Measurements from ENCODE around the gene RABGAP1. TPM values are rescaled to one million over a fixed set of nuclear protein-coding genes. Genes with fewer than 3 reads are reported as not detected.

The RABGAP1 gene
- total RNA-seq (2021) (64.0 and 65.8 TPM in 2 replicates), Bru-seq, nascent RNA (percentile 92 among the genes with signal in this experiment), BruChase-seq, experiment 1, labeled RNA remaining after a 2-hour chase (percentile 87 among the genes with signal in this experiment), BruChase-seq, experiment 2, labeled RNA remaining after a 6-hour chase (percentile 85 among the genes with signal in this experiment)
- long read RNA-seq, full-length matches to known transcripts: 20 of 104 reads
- long read RNA-seq, partial matches to known transcripts: 27 of 104 reads
- long read RNA-seq, other reads (novel, unspliced or antisense): 57 of 104 reads

DNA sequence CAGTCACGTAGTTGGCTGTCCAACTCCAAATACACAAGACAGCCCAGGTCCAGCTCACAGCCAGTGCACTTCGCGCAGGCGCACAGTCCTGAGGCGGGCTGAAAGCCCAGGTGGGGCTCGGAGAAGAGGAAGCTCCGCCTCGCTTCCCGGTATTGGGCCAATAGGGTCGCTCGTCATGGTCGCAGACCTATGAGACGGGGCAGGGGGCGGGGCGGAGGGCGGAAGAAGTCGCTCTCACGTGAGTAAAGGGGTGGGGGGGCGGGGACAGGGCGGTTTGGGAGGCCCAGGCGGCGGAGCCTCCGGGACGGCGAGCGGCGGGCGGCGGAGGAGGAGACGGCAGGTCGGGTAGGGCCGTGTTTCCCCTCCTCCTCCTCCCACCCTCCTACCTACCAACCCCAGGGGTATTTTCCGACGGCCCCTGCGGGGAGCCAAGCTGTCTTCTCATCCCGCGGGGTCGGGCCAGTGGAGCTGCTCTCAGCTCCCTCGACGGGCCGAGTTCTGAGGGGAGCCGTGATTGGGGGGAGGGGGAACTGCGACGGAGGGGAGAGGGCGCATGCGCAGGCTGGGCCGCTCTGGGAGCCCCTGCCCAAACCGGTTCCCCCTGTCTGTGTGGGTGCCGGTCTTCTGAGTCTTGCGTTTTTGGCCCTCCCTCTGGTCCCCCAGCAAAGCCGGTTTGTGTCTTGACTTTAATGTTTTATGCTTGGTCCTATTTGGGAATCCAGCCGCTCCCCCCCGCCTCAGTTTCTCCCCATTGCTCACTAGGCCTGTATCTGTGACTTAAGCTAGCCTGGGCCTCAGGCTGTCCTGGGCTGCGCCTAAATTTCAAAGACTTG lies at the start of gene RABGAP1:
Gene RABGAP1 (plus strand): TSS at position 272 of the 833 bp plus-strand sequence. CDS start 16,040 bp downstream, outside the sequence.
- no TSS peak for BruUV-seq (replicated peaks)
- Histone ChIP-seq H3K9me3 (ENCODE audit: low read depth, low read length, poor library complexity, severe bottlenecking) (no peaks in the 10 kb centered on the region), H3K36me3 (ENCODE audit: insufficient read depth, low read length, poor library complexity, severe bottlenecking) (peaks cover 31% of the 10 kb centered on the region), H3K4me1 (ENCODE audit: insufficient read depth, low read length, poor library complexity, severe bottlenecking) (peaks cover 13% of the 10 kb centered on the region), H3K27ac (ENCODE audit: low read depth, low read length, poor library complexity, severe bottlenecking) (peak within 1 kb of the TSS; percentile 84), H3K27me3 (replicated peaks; ENCODE audit: insufficient read depth, low read depth, low read length, poor library complexity) (no peaks in the 10 kb centered on the region), H3K4me3 (ENCODE audit: low read depth, low read length, poor library complexity, severe bottlenecking) (peak within 1 kb of the TSS; percentile 90)
- intact Hi-C loops (cut with micrococcal nuclease; ENCODE audit: unreplicated experiment): no loop called here
- TF ChIP-seq, protein P1, sequence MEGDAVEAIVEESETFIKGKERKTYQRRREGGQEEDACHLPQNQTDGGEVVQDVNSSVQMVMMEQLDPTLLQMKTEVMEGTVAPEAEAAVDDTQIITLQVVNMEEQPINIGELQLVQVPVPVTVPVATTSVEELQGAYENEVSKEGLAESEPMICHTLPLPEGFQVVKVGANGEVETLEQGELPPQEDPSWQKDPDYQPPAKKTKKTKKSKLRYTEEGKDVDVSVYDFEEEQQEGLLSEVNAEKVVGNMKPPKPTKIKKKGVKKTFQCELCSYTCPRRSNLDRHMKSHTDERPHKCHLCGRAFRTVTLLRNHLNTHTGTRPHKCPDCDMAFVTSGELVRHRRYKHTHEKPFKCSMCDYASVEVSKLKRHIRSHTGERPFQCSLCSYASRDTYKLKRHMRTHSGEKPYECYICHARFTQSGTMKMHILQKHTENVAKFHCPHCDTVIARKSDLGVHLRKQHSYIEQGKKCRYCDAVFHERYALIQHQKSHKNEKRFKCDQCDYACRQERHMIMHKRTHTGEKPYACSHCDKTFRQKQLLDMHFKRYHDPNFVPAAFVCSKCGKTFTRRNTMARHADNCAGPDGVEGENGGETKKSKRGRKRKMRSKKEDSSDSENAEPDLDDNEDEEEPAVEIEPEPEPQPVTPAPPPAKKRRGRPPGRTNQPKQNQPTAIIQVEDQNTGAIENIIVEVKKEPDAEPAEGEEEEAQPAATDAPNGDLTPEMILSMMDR (conservative IDR thresholded peaks at IDR 0.05; ENCODE audit: low read depth, low read length): no peak
- no peak for TF ChIP-seq EZH2 (IDR thresholded peaks at IDR 0.05; ENCODE audit: borderline replicate concordance, low read depth, low read length, poor library complexity, severe bottlenecking)
- peak; percentile 99 for DNase-seq (ENCODE audit: low spot score)
- POLR2A ChIA-PET (ENCODE audit: low non-redundant PET): interaction anchor here (0.6 to 1.1 kb wide), 3 partner anchors 9 to 707 kb away, joined by 3 to 5 read pairs (median 3); partner anchors contain the start of gene ZBTB26
- CTCF ChIA-PET: interaction anchor here (0.6 to 1.0 kb wide), 2 partner anchors 50 to 102 kb away, joined by 3 to 4 read pairs; no protein-coding TSS in a partner anchor

DNA sequence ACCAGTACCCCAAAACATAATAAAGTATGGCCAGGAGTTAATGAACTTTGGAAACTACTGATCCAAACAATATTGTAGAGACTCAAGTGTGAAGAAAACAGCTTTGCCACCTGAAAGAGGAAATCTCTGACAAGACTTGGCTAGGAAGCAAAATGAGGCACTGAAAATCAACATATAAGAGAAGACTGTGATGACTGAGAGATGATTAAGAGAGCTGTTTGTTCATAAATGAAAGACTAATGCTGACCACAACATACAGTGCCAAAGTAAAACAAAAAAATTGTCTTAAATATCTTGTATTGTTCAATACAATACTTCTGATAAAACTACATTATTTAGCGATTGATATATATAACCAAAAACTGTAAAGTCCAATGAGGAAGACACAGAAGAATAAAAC lies 42.9 kb upstream of the RABGAP1 start:
- Histone ChIP-seq H3K4me3 (ENCODE audit: low read depth, low read length, poor library complexity, severe bottlenecking) (no peak overlapping the region), H3K36me3 (ENCODE audit: insufficient read depth, low read length, poor library complexity, severe bottlenecking) (peaks cover 32% of the 10 kb centered on the region), H3K27me3 (replicated peaks; ENCODE audit: insufficient read depth, low read depth, low read length, poor library complexity) (no peaks in the 10 kb centered on the region), H3K27ac (ENCODE audit: low read depth, low read length, poor library complexity, severe bottlenecking) (no peak overlapping the region), H3K4me1 (ENCODE audit: insufficient read depth, low read length, poor library complexity, severe bottlenecking) (peaks cover 17% of the 10 kb centered on the region), H3K9me3 (ENCODE audit: low read depth, low read length, poor library complexity, severe bottlenecking) (no peaks in the 10 kb centered on the region)
- intact Hi-C loops (cut with micrococcal nuclease; ENCODE audit: unreplicated experiment): no loop called here
- DNase-seq (ENCODE audit: low spot score): no peak
- ChIA-PET CTCF (no interaction called here), POLR2A (ENCODE audit: low non-redundant PET) (no interaction called here)
- BruUV-seq (replicated peaks): no TSS peak
- TF ChIP-seq, protein P1 (conservative IDR thresholded peaks at IDR 0.05; ENCODE audit: low read depth, low read length): no peak
- TF ChIP-seq EZH2 (IDR thresholded peaks at IDR 0.05; ENCODE audit: borderline replicate concordance, low read depth, low read length, poor library complexity, severe bottlenecking): no peak

DNA sequence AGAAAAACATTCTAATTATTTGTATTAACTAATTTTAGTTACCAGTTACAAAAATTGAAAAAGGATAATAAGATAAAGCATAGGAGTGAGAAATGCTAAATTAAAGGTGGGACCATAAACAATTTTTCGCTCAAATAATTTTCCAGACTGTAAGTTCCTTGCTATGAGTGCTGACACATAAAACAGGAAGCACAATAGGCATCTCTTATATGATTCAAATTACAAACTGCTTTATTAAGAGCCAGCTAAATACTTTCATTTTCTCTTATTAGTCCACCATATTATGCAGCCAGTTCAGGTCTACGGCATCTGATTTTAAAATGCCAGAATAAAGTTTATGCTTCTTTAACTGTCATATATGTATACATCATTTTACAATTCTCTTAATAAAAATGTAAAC lies 40.0 kb upstream of the RABGAP1 start:
- Histone ChIP-seq H3K9me3 (ENCODE audit: low read depth, low read length, poor library complexity, severe bottlenecking) (no peaks in the 10 kb centered on the region), H3K4me3 (ENCODE audit: low read depth, low read length, poor library complexity, severe bottlenecking) (peak overlapping the region; percentile 10), H3K36me3 (ENCODE audit: insufficient read depth, low read length, poor library complexity, severe bottlenecking) (peaks cover 16% of the 10 kb centered on the region), H3K27ac (ENCODE audit: low read depth, low read length, poor library complexity, severe bottlenecking) (peak overlapping the region; percentile 5), H3K27me3 (replicated peaks; ENCODE audit: insufficient read depth, low read depth, low read length, poor library complexity) (no peaks in the 10 kb centered on the region), H3K4me1 (ENCODE audit: insufficient read depth, low read length, poor library complexity, severe bottlenecking) (peaks cover 21% of the 10 kb centered on the region)
- intact Hi-C loops (cut with micrococcal nuclease; ENCODE audit: unreplicated experiment): no loop called here
- no TSS peak for BruUV-seq (replicated peaks)
- POLR2A ChIA-PET (ENCODE audit: low non-redundant PET): interaction anchor here (0.5 kb wide), 1 partner anchor 40 kb away, joined by 3 read pairs; the partner anchor contains the start of gene RABGAP1
- CTCF ChIA-PET: no interaction called here
- peak; percentile 12 for DNase-seq (ENCODE audit: low spot score)
- TF ChIP-seq, protein P1 (conservative IDR thresholded peaks at IDR 0.05; ENCODE audit: low read depth, low read length): no peak
- no peak for TF ChIP-seq EZH2 (IDR thresholded peaks at IDR 0.05; ENCODE audit: borderline replicate concordance, low read depth, low read length, poor library complexity, severe bottlenecking)

Data from A673 (cell line).